Transverse colon (tissue), 3 donors: ENCODE data around the gene SCN2A.

Source experiments
- CTCF ChIP-seq, 5 experiments: fragments of 200-600 bp in 3 of 5; fragments of 450-650 bp in 2 of 5; sonication (generic) in 3 of 5; IDR thresholded peaks; 1 replicate in 2 of 5; 2 replicates in 3 of 5; pipeline ENCODE4 v1.5.1; 2016 to 2017; ENCODE audit warnings: antibody characterized with exemption in 5 of 5, inconsistent platforms in 3 of 5, mild to moderate bottlenecking in 2 of 5, moderate library complexity in 1 of 5
- POLR2A ChIP-seq: fragments of 450-650 bp; IDR thresholded peaks from one replicate; pipeline ENCODE4 v1.6.1; 2016; ENCODE audit warnings: antibody characterized with exemption, mild to moderate bottlenecking, moderate library complexity

GRCh38 chr2:165239230-165239629, at the start of gene SCN2A:
- TF ChIP-seq CTCF (IDR thresholded peaks at IDR 0.05) (peak in 3 of 5 experiments; percentile 42 to 49 (median 48)), POLR2A (no peak)
